K562 (cell line): ENCODE results near the gene FAM219B. TPM values are rescaled to one million over a fixed set of nuclear protein-coding genes. Genes with fewer than 3 reads are reported as not detected.

Experiments
- CREB3L1 ChIP-seq: fragments of 450-650 bp; IDR thresholded peaks from 2 replicates; pipeline ENCODE4 v1.6.1; 2014; ENCODE audit warnings: low read depth, mild to moderate bottlenecking, moderate library complexity, borderline replicate concordance
- E2F1 ChIP-seq: sonication (generic); formaldehyde crosslinking; IDR thresholded peaks from 2 replicates; pipeline ENCODE4 v1.8.1; 2023; ENCODE audit warnings: mild to moderate bottlenecking, missing genetic modification reagents, moderate library complexity
- ETS2 ChIP-seq: IDR thresholded peaks from 2 replicates; pipeline ENCODE4 v1.6.1; 2016; ENCODE audit warnings: borderline replicate concordance, missing genetic modification characterization, mild to moderate bottlenecking, moderate library complexity, missing compliant biosample characterization; ENCODE audit not compliant: poor library complexity, severe bottlenecking
- HDAC8 ChIP-seq: fragments of 450-650 bp; IDR thresholded peaks from 2 replicates; pipeline ENCODE4 v1.6.1; 2016; ENCODE audit warnings: mild to moderate bottlenecking, missing genetic modification characterization, moderate library complexity, missing compliant biosample characterization
- HINFP ChIP-seq: fragments of 450-650 bp; conservative IDR thresholded peaks from 2 replicates; pipeline ENCODE4 v1.6.1; 2016; ENCODE audit warnings: missing genetic modification characterization, low read depth, mild to moderate bottlenecking, control low read depth, missing compliant biosample characterization
- KLF1 ChIP-seq: fragments of 450-650 bp; IDR thresholded peaks from 2 replicates; pipeline ENCODE4 v1.6.1; 2016; ENCODE audit warnings: missing genetic modification characterization, missing compliant biosample characterization
- KLF13 ChIP-seq: fragments of 450-650 bp; IDR thresholded peaks from 2 replicates; pipeline ENCODE4 v1.6.1; 2016; ENCODE audit warnings: missing genetic modification characterization, low read depth, mild to moderate bottlenecking, missing compliant biosample characterization, moderate library complexity, borderline replicate concordance
- NR0B1 ChIP-seq: fragments of 450-650 bp; IDR thresholded peaks from one replicate; pipeline ENCODE4 v1.6.1; 2018; ENCODE audit warnings: mild to moderate bottlenecking, moderate library complexity; ENCODE audit not compliant: partially characterized antibody
- NR1H2 ChIP-seq: sonication (generic); formaldehyde crosslinking; IDR thresholded peaks from 2 replicates; pipeline ENCODE4 v1.4.0; 2020; ENCODE audit warnings: mild to moderate bottlenecking, missing genetic modification reagents
- PPARD ChIP-seq: fragments of 250-450 bp; sonication (Bioruptor Pico); IDR thresholded peaks from 2 replicates; pipeline ENCODE4 v1.8.0; 2022; ENCODE audit warnings: inconsistent platforms, mild to moderate bottlenecking, moderate library complexity
- RCOR1 ChIP-seq, 2 experiments: IDR thresholded peaks; 2 replicates each; pipeline ENCODE4 v1.6.1; 2012; ENCODE audit warnings: low read depth in 2 of 2, low read length in 2 of 2, borderline replicate concordance in 1 of 2, improper control_type of control experiment in 1 of 2
- SIN3A ChIP-seq, 2 experiments: fragments of 150-350 bp in 1 of 2; IDR thresholded peaks; 2 replicates each; pipeline ENCODE4 v1.6.1; 2011 to 2016; ENCODE audit warnings: borderline replicate concordance in 2 of 2, low read depth in 2 of 2, low read length in 2 of 2, mild to moderate bottlenecking in 2 of 2, moderate library complexity in 2 of 2; ENCODE audit not compliant: control insufficient read depth in 1 of 2
- SUPT5H ChIP-seq: fragments of 450-650 bp; IDR thresholded peaks from 2 replicates; pipeline ENCODE4 v1.6.1; 2016
- ZBED1 ChIP-seq: IDR thresholded peaks from 2 replicates; pipeline ENCODE4 v1.6.1; 2014
- ZBTB11 ChIP-seq, 3 experiments: fragments of 200-800 bp in 1 of 3; fragments of 250-450 bp in 1 of 3; fragments of 450-650 bp in 1 of 3; sonication (Bioruptor Pico) in 1 of 3; sonication (Bioruptor generic) in 1 of 3; formaldehyde crosslinking in 1 of 3; IDR thresholded peaks; 2 replicates each; pipeline versions ENCODE4 v1.6.1 to v1.8.0; 2016 to 2022; ENCODE audit warnings: mild to moderate bottlenecking in 2 of 3, missing genetic modification characterization in 2 of 3, missing compliant biosample characterization in 1 of 3, moderate library complexity in 1 of 3
- ZNF184 ChIP-seq: sonication (generic); formaldehyde crosslinking; IDR thresholded peaks from 2 replicates; pipeline ENCODE4 v1.5.0; 2020; ENCODE audit warnings: missing genetic modification reagents
- polyA plus RNA-seq, 8 experiments: library from polyadenylated mRNA; depleted of rRNA in 4 of 8; stranded (reverse) in 5 of 8; unstranded in 3 of 8; fragments of >200 nt; fragmentation: Nextera tagmentation in 2 of 8; fragmentation: Illumina TruSeq in 1 of 8; extraction: Ambion mirVana in 2 of 8; extraction: Trizol in 1 of 8; gene quantifications; 2 replicates each; pipeline versions ENCODE4 v1.2.1 to v1.2.3, GENCODE V29; 2011 to 2014; ENCODE audit warnings: inconsistent platforms in 1 of 8, missing spikeins in 1 of 8
- total RNA-seq, 7 experiments: library from RNA; depleted of rRNA in 6 of 7; stranded (reverse); fragments of >200 nt in 6 of 7; fragmentation: Illumina TruSeq in 2 of 7; extraction: Trizol in 2 of 7; gene quantifications; 2 replicates each; pipeline versions ENCODE4 v1.2.1 to v1.2.3, GENCODE V29; 2011 to 2021; ENCODE audit warnings: low replicate concordance in 1 of 7

The FAM219B gene
- total and polyA plus RNA-seq, 9 of the 15 experiments (the other 6 are each of a cell fraction or from before 2014, with no cell fraction given) = 6.8 to 50.4 (median 29.4) TPM

- peak; percentile 69; the same call in 1 of the 2 replicates for TF ChIP-seq CREB3L1
- 0 out of 2 replicates have a peak, but pooled peaks have one; percentile 18 for TF ChIP-seq ZBED1
- no peak for TF ChIP-seq HINFP (tag)
- no peak for TF ChIP-seq ETS2 (tag)
- no peak for TF ChIP-seq PPARD
- TF ChIP-seq NR0B1 = no peak
- 0 out of 2 replicates have a peak, but pooled peaks have one; percentile 51 for TF ChIP-seq NR1H2 (CRISPR knock-in tag)
- peak in 1 of 2 experiments; percentile 50; a peak in 1 of 4 replicates for TF ChIP-seq RCOR1 (IDR thresholded peaks at IDR 0.05; ENCODE audit: borderline replicate concordance in 1 of 2, low read depth in 2 of 2, low read length in 2 of 2)
- TF ChIP-seq KLF1 = peak; percentile 41; the same call in 1 of the 2 replicates
- TF ChIP-seq ZBTB11 (CRISPR knock-in tag; IDR thresholded peaks at IDR 0.05) = peak in 1 of 3 experiments; percentile 46; a peak in 1 of 6 replicates
- TF ChIP-seq E2F1 (CRISPR knock-in tag) = no peak; the same call in 1 of the 2 replicates
- peak; percentile 48 to 85; a peak in 2 of 4 replicates for TF ChIP-seq SIN3A (IDR thresholded peaks at IDR 0.05; ENCODE audit: borderline replicate concordance in 2 of 2, control insufficient read depth in 1 of 2, low read depth in 2 of 2, low read length in 2 of 2)
- TF ChIP-seq SUPT5H = peak; percentile 92
- TF ChIP-seq KLF13 (tag) = no peak
- no peak for TF ChIP-seq ZNF184
- TF ChIP-seq HDAC8 (tag) = no peak
Measured at GRCh38 chr15:74937590-74938371, 31.1 kb upstream of the FAM219B start, which contains the start of gene COX5A (continued).
